ENCODE results near the gene ADAM21. TPM values are rescaled to one million over a fixed set of nuclear protein-coding genes. Genes with fewer than 3 reads are reported as not detected.
"Not testable (repeated sequence)": the region's sequence is repeated elsewhere in the genome, so short reads cannot be mapped to it uniquely, and the experiment has no call there.

The ADAM21 gene
- total and polyA plus RNA-seq, 2 of the 13 experiments (the other 11 are each of a cell fraction or from before 2014, with no cell fraction given) = 0.03 to 0.07 TPM

- no TSS peak for BruUV-seq (replicated peaks)
- Histone ChIP-seq H3K27ac (ENCODE audit: extremely low read length, insufficient read depth, low read length) (no peak overlapping the region), H3K9ac (ENCODE audit: insufficient read depth, low read depth, low read length) (no peak overlapping the region), H3K36me3 (replicated peaks in 1 of 2; ENCODE audit: control insufficient read depth in 1 of 2, insufficient read depth in 2 of 2, low read length in 2 of 2) (no peaks in the 10 kb centered on the region), H2AFZ (ENCODE audit: low read length) (no peak overlapping the region), H3K27me3 (ENCODE audit: control insufficient read depth in 1 of 2, insufficient read depth in 2 of 2, low read length in 2 of 2) (no peaks in the 10 kb centered on the region; a peak in 1 of 5 replicates), H4K20me1 (ENCODE audit: insufficient read depth, low read length) (no peaks in the 10 kb centered on the region), H3K4me2 (ENCODE audit: low read depth, low read length) (no peak overlapping the region), H3K9me3 (ENCODE audit: low read length) (no peaks in the 10 kb centered on the region), H3K79me2 (ENCODE audit: insufficient read depth, low read length) (no peaks in the 10 kb centered on the region), H3K4me1 (ENCODE audit: insufficient read depth, low read length) (no peaks in the 10 kb centered on the region), H3K4me3 (replicated peaks in 1 of 3; ENCODE audit: insufficient read depth in 1 of 3, low read depth in 2 of 3, low read length in 3 of 3) (no peak overlapping the region)
- in situ Hi-C loops (cut with HindIII; ENCODE audit: extremely low pct_ligation_motif_present, low pct_unique_long_range_greater_than_20kb) (no loop called here), intact Hi-C loops (cut with micrococcal nuclease; ENCODE audit: unreplicated experiment) (no loop called here)
- POLR2A ChIA-PET = no interaction called here
- ATAC-seq (no peak), FAIRE-seq (no peak), DNase-seq (ENCODE audit: low spot score) (no peak)
- TF ChIP-seq SKIL (CRISPR knock-in tag; IDR thresholded peaks at IDR 0.05; ENCODE audit: borderline replicate concordance) (no peak), ATF7 (IDR thresholded peaks at IDR 0.05) (peak; percentile 71), ATF7 (CRISPR knock-in tag; IDR thresholded peaks at IDR 0.05) (no peak)
- WGBS (ENCODE audit: low lambda C conversion rate) = 62% methylated on average over 3 of the region's 3 CpGs
- CTCF ChIA-PET (ENCODE audit: low intra/inter-chr PET ratio, low total read pairs) = no interaction called here
These were observed 16.8 kb downstream of the ADAM21 start for GRCh38 chr14:70468731-70469130.

GRCh38 chr14:70470863-70471563 lies 19.0 kb downstream of the ADAM21 start:
- H3K79me2 ChIP-seq (ENCODE audit: insufficient read depth, low read length); BruUV-seq (replicated peaks); H3K9me3 ChIP-seq (ENCODE audit: low read length); H3K4me3 ChIP-seq (replicated peaks in 1 of 3; ENCODE audit: insufficient read depth in 1 of 3, low read depth in 2 of 3, low read length in 3 of 3); H4K20me1 ChIP-seq (ENCODE audit: insufficient read depth, low read length); H3K27me3 ChIP-seq (ENCODE audit: control insufficient read depth in 1 of 2, insufficient read depth in 2 of 2, low read length in 2 of 2); H3K9ac ChIP-seq (ENCODE audit: insufficient read depth, low read depth, low read length); H2AFZ ChIP-seq (ENCODE audit: low read length); H3K36me3 ChIP-seq (replicated peaks in 1 of 2; ENCODE audit: control insufficient read depth in 1 of 2, insufficient read depth in 2 of 2, low read length in 2 of 2); H3K4me2 ChIP-seq (ENCODE audit: low read depth, low read length); ATAC-seq; H3K27ac ChIP-seq (ENCODE audit: extremely low read length, insufficient read depth, low read length); DNase-seq (ENCODE audit: low spot score); FAIRE-seq; in situ Hi-C loops (cut with HindIII; ENCODE audit: extremely low pct_ligation_motif_present, low pct_unique_long_range_greater_than_20kb); POLR2A ChIA-PET; CTCF ChIA-PET (ENCODE audit: low intra/inter-chr PET ratio, low total read pairs); intact Hi-C loops (cut with micrococcal nuclease; ENCODE audit: unreplicated experiment); H3K4me1 ChIP-seq (ENCODE audit: insufficient read depth, low read length): not testable (repeated sequence)
- WGBS (ENCODE audit: low lambda C conversion rate) = 54% methylated on average over 4 of the region's 8 CpGs

All from HepG2 (cell line).